HG03280 (cell line): ENCODE data around the gene THOP1.
"Not testable (repeated sequence)": the region's sequence is repeated elsewhere in the genome, so short reads cannot be mapped to it uniquely, and the experiment has no call there.

Experiments used
- ATAC-seq: cut with Tn5 transposase; IDR thresholded peaks from one replicate; pipeline ENCODE4 v1.9.1; 2021; ENCODE audit warnings: mild to moderate bottlenecking, moderate library complexity; ENCODE audit not compliant: unreplicated experiment

Gene THOP1

GRCh38 chr19:2780284-2780683 is 5.0 kb upstream of the THOP1 start:
- no peak for ATAC-seq

DNA sequence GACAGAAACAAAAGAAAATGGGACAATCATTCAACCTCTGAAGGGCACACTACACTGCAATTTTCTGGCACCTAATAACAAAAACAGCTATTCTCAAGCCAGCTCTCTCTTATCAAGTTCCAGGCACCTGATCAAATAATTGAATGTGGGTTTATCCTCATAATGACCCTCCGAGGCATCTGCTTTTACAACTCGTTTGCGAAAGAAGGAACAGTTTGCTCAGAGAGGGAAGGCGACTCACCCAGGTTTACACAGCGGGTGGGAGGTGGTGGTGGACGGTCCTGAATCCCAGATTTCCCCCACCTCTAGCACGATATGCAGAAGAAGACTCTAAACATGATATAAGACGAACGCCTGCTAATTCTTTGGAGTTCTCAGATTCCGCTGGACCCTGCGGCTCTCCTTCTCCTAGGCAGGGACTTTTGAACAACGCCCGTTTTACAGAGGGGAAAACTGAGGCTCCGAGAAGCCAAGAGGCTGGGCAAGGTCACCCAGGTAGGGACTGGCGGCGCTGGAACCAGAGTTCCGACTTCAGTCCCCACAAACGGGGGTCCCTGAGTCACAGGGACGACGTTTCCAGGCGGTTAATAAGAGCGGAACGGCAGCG is 2.9 kb upstream of the THOP1 start:
- no peak for ATAC-seq

GRCh38 chr19:2782936-2783780 is 2.1 kb upstream of the THOP1 start, which contains the start of gene SGTA:
TSS of gene SGTA (minus strand) at chr19:2783273. CDS start at chr19:2769068, 14,205 bp downstream.
- peak; percentile 73 for ATAC-seq

DNA sequence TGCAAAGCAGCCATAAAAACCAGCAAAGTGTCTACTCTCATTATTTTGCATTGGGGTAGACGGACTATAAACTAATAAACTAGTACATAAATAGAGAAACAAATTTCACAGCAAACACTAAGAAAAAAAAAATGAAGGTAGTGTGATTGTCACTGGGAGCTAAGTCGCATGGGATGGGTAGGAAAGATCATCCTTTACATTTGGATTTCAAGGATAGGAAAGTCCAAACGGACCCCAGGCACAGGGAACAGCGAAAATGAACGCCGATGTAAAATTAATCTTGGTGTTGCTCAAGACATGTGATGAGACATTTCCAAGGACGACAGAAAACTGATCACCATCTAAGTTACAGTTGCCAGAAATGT is 1.5 kb upstream of the THOP1 start:
- ATAC-seq, result no peak

DNA sequence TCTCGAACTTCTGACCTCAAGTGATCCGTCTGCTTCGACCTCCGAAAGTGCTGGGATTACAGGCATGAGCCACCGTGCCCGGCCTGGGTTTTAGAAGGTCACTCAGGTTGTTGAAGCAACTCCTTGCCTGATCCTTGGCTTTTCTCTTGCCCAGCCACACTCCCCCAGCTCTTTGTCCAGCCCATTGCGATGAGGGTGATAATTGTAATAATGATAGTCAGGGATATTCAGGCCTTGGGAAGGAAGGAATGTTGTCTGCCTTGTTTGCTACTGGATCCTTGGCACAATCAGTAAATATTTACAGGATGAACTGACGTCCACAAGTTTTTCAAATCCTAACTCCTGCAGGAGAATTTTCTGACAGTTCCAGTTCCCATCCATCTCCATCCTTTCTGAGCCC is 1.8 kb downstream of the THOP1 start:
- no peak for ATAC-seq

DNA sequence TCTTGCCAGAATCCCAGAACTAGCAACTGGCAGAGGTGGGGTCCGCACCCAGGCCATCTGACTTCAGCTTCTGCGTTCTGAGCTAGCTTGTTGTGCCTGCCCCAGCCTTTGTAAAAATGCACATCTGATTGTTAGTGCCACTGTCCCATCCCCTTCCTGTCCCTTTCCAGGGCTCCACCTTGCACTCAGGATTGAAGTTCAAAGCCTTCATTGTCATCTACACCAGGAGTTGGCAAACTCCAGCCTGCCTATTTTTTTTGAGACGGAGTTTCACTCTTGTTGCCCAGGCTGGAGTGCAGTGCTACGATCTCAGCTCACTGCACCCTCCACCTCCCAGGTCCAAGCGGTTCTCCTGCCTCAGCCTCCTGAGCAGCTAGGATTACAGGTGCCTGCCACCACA is 2.9 kb downstream of the THOP1 start:
- ATAC-seq, result no peak

GRCh38 chr19:2790194-2790556 is 4.9 kb downstream of the THOP1 start:
- ATAC-seq, result no peak

DNA sequence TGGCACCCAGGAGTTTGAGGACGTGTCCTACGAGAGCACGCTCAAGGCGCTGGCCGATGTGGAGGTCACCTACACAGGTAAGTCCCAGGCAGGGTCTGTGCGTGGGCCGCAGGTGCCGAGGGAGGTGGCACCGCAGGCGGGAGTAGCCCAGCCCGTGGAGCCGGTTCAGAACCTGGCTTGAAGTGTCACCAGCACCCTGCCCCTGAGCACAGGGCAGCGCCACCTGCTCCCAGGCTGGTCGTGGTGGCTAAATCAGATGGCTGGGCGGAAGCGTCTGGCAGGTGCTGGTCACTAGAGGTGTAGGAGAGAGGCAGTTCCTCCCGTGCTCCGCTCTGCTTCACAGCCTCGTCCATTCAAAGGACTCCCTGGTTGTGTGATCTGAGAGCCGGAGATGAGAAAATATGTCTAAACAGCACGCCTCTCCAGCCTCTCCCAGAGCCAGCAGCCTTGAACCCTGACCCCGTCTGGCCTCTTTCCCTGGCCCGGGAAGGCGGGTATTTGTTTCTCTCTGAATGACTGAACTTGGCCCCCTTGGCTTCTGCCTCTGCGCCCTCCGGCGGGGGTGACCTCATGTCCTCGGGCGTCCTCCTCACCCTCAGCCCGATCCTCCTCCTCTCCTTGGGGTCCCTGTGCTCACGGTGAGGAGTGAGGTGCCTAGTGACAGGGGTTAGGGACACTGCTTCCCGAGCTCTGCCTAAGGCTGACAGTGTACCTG is 5.4 kb downstream of the THOP1 start:
- ATAC-seq, result no peak

DNA sequence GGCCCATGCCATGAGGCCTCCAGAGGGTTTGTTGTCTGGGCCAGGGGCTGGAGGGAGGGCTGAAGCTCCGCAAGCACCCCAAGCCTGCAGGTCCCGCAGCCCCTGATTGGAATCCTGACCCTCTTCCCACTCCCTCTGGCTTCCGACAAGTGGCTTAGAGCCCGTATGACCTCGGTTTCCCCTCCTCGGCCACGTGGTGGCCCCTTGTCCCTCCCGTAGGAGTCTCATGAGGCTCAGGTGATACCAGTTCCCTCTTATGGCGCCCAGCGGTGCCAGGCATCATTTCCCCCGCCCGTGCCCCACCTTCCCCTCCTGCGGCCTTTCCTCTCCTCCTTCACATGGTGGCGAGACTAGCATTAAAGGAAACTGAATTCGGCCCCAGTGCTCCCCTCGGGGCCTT is 6.1 kb downstream of the THOP1 start:
- ATAC-seq, result no peak

DNA sequence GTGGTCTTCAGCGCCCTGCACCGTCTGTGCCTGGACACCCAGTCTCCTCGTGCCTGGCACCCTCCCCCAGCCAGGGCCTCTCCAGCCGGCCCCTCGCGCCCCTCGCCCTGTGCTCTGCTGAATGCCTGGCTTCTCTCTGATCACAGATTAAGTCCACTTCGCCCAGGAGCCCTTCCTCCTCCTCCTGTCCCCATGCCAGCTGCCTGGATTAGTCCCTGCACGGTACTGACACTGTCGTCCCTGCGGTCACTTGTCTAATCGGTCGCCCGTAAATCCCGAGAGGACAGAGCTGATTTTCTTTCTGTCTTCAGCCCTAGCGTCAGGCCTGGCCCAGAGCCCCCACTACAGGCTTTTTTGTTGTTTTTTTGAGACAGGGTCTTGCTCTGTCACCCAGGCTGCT is 6.6 kb downstream of the THOP1 start:
- no peak for ATAC-seq

- not testable (repeated sequence) for ATAC-seq
Measured at GRCh38 chr19:2792666-2793065, 7.4 kb downstream of the THOP1 start.

DNA sequence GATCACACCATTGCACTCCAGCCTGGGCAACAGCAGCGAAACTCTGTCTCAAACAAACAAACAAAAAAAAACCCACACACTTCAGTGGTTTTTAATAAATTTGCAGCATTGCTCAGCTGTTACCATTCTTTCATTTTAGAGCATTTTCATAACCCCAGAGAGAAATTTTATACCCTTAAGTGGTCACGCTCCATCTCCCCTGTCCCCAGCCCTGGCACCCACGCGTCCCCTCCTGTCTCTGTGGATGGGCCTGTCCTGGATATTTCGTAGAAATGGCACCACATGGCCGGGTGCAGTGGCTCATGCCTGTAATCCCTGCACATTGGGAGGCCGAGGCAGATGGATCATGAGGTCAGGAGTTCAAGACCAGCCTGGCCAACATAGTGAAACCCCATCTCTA is 7.8 kb downstream of the THOP1 start:
- no peak for ATAC-seq

DNA sequence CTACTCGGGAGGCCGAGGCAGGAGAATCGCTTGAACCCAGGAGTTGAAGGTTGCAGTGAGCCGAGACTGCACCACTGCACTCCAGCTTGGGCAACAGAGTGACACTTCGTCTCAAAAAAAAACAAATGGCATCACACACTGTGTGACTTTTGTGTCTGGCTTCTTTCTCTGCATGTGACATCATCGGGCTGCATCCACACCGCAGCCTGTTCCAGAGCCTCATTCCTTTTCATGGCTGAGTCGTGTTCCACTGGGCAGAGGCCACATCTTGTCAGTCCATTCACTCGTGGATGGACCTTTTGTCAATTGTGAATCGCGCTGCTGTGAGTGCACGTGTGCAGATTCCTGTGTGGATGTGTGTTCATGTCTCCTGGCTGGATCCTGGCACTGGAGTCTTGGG is 8.3 kb downstream of the THOP1 start:
- no peak for ATAC-seq

DNA sequence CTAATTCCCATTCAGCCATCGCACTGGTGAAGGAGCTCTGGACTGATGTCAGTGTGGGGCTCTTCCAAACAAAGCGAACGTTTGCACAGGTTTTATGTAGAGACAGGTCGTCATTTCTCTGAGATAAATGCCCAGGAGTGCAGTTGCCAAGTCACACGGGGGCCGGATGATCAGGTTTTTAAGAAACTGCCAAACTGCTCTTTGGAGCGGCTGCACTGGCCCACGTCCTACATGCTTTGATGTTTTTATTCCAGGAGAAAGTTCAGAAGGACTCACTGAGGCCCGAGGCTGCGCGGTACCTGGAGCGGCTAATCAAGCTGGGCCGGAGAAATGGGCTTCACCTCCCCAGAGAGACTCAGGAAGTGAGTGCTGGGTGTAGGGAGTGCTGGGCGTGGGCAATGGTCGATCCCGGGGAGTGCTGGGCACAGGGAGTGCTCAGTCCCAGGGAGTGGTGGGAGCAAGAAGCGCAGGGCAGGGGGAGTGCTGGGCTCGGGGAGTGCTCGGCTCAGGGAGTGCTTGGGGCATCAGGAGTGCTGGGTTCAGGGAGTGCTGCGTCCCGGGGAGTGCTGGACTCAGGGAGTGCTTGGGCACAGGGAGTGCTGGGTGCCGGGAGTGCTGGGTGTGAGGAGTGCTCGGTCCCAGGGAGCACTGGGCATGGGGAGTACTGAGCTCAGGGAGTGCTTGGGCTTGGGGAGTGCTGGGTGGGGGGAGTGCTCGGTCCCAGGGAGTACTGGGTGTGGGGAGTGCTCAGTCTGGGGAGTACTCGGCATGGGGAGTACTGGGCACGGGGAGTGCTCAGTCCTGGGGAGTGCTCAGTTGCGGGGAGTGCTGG is 10.7 kb downstream of the THOP1 start:
- ATAC-seq, result no peak

- ATAC-seq, result no peak
Measured at GRCh38 chr19:2796659-2797266, 11.5 kb downstream of the THOP1 start.

- no peak for ATAC-seq
Measured at GRCh38 chr19:2797280-2797679, 12.0 kb downstream of the THOP1 start.

GRCh38 chr19:2798158-2798685 is 12.9 kb downstream of the THOP1 start:
- ATAC-seq, result no peak

DNA sequence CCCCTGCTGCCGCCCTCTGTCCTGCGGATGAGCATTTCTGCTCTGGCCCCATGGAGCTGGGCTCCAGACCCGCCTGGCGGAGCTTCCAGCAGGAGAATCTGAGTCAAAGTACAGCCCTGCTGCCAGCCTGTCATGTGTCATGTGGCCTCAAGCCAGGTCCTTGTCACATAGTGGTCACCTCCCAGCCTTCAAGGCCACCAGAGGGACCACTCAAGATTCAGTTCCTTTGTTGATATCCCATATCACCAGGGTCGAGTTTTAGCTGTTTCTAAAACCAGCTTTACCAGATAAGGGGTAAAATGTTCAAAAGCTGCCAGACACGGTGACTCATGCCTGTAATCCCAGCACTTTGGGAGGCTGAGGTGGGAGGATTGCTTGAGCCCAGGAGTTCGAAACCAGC is 13.4 kb downstream of the THOP1 start:
- ATAC-seq, result no peak

DNA sequence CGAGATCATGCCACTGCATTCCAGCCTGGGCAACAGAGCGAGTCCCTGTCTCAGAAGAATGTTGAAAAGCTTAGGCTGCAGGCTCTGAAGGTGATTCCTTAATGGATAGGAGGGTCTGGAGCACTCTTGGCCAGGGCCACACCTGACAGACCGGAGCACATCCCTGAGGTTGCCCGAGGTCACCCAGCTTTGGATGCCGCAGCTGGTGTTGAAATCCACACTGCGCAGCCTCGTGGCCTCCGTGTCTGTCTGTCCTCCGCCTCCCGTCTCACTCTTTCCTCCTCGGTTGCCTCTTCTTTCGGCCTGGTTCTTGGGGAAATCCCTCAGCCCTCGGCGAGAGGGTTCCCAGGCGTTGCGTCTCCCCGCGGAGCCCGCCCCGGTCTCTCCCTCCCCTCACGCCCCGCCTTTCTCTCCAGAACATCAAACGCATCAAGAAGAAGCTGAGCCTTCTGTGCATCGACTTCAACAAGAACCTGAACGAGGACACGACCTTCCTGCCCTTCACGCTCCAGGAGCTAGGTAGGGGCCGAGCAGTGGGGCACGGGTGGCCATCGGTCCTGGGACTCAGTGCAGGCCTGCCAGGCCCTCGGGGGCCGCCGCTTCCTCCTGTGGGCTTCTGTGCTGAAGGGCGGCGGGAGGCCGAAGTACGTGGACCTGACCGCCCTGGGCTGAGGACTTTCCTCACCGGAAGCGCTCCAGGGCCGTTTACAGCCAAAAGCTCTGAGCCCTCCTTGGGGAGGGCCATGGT is 14.1 kb downstream of the THOP1 start:
- ATAC-seq, result no peak

GRCh38 chr19:2800506-2800905 is 15.2 kb downstream of the THOP1 start:
- ATAC-seq, result no peak
